Right renal pelvis (tissue), 4 donors: ENCODE results near the gene ASIC4. TPM values are rescaled to one million over a fixed set of nuclear protein-coding genes. Genes with fewer than 3 reads are reported as not detected.

Experiments
- DNase-seq, 4 donors: peaks; one replicate each; pipeline ENCODE4 v3.0.0-alpha.2; 2013; ENCODE audit warnings: low read depth in 4 of 4, low spot score in 3 of 4, missing footprints in 1 of 4
- polyA plus RNA-seq, 4 donors: library from polyadenylated mRNA; unstranded; fragments of 120-200 nt; gene quantifications; one replicate each; pipeline ENCODE4 v1.2.1, GENCODE V29; 2013; ENCODE audit not compliant: insufficient read length in 4 of 4

The ASIC4 gene
- polyA plus RNA-seq, 4 donors, result 0.07 to 0.18 (median 0.16) TPM

- DNase-seq, result no peak
These were observed 34.7 kb downstream of the ASIC4 start for GRCh38 chr2:219548990-219549389.

- no peak for DNase-seq
These were observed 35.3 kb downstream of the ASIC4 start for GRCh38 chr2:219549619-219550018.

DNA sequence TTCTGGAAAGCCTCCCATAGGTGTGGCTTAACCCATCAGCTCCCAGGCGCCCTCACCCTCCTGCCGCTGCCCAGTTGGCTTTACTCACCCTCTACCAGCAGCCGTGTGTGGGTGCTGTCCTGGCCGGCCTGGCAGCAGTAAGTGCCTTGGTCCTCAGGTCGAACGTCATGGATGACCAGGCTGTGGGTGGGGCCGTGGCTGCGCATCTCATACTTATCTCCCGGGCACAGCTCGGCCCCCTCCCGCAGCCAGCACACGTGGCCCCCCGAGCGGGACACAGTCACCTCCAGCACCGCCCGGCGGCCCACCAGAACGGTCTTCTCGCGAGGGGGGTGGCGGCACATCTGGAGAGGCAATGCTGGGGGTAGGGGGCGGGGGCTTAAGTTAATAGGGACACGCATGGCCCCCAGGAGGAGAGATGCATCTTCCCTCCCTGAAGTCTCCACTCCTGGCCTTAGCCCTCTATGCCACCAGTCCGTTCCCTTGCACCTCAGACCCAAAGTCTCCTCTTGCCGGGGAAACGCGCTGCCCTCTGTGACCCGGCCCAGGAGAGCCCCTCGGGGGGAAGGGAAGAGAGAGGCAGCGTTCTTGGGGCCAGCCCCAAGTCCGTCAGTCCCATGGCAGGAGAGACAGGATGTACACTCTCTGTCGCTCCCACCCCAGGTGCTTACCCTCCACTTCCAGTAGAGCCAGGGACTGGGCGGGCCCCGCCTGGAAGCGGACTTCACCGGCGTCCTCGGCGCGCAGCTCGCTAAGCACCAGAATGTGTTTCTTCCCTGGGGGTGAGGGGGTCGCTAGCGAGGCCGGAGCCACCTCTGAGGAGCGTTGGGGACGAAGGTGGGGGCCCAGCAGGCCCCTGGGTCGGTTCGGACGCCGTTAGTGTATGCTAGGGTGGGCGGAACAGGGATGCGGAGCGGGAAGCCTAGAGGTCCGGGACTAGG, 37.4 kb downstream of the ASIC4 start:
- no peak for DNase-seq

GRCh38 chr2:219552382-219553167, 38.3 kb downstream of the ASIC4 start:
- peak in 3 of 4 donors; percentile 77 to 88 (median 81) for DNase-seq

GRCh38 chr2:219553168-219553417, 38.8 kb downstream of the ASIC4 start:
- no peak for DNase-seq

DNA sequence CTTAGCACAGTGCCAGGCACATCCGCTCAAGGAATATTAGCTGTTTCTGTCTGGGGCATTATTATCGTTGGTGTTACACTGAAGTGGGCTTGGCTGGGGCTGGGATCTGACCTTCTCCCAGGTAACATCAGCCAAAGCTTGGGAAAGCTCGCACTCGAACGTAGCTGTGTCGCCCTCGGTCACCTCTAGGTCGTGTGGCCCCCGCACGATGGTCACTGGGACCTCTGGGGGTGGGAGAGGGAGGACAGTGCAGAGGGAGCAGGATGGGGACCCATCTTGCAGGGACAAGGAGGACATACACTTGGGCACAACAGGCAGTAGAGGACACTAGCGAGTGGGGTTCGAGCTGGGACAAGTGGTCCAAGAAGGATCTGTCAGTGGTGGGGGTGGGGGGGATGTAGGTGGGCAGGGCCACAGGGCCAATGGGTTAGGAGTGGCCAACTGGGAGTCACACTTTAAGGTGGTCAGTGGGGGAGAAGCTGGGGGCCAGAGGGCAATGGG, 39.2 kb downstream of the ASIC4 start:
- no peak for DNase-seq

- no peak for DNase-seq
These were observed 40.1 kb downstream of the ASIC4 start for GRCh38 chr2:219554350-219554749.

DNA sequence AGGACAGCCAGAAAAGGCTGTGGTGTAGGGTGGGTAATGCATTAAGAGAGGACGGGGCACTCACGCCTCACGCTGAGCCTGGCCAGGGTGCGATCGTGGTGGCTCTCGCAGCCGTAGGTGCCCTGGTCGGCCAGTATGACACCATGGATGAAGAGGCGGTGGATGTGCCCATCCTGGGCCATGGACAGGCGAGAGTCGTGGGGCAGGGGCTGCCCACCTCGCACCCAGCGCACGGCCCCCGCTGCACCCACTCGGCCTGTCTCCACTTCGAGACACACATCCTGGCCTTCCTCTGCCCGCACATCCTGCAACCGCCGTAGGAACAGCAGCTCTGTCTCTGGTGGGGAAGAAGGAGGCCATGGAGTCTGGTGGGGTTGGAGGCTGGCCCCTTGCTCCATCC, 41.7 kb downstream of the ASIC4 start:
- DNase-seq, result no peak

GRCh38 chr2:219556413-219556812, 42.1 kb downstream of the ASIC4 start:
- DNase-seq, result no peak

DNA sequence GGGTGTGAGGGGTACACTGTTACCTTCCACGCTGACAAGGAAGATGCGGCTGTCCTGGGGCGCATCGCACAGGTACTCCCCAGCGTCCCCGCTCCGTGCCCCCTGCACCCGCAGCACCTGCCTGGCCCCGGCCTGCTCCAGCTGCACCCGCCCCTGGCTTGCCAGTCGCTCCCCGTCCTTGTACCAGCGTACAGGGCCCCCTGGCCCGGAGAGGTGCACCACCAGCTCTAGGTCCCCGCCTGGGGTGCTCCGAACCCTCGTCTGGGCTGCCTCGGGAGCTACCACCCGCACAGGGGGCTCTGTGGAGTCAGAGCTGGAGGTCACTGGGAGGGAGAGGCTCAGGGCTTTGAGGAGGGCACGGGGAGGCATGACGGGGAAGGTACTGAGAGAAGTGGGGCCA, 43.0 kb downstream of the ASIC4 start:
- DNase-seq, result no peak

DNA sequence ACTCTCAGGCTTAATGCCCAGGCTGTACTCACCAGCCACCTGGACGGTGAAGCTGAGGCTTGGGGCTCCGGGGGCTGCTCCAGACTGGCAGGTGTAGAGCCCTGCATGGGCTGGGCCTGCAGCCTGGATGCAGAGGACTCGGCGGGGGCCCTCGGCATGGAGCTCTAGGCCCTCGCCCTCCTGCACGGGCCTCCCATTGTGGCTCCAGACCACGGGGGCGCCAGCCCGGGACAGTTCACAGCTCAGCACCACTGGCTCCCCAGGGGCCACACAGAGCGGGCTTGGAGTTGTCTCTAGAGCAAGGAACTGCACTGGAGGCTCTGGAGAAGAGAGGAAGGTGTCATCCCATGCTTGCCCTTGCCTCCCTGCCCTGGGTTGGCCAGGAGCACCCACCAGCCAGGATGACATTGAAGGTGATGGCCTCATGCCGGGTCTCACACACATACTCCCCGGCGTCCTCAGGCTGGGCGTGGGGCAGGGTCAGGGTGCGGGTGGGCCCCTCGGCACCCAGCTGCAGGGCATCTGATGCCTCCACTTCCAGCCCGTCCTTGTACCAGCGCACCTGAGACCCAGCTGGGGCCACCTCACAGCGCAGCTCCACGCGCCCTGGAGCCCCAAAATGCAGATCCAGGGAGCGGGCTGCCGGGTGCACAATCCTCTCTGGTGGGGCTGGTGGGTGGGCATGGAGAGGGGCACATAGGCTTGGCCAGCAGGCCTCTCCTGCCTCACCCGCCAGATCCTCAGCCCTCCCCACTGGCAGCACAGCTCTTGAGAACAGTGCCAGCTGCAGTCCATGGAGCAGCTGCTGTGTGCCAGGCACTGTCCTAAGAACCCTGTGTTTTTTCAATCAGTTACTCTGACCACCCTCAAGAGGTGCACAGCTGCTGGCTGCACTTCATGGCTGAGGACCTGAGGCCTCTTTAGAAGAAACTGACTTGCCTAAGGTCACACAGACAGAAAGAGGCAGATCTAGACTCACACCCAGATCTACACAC, 43.8 kb downstream of the ASIC4 start:
- DNase-seq, result no peak

- no peak for DNase-seq
These were observed 45.1 kb downstream of the ASIC4 start for GRCh38 chr2:219559156-219559915.

GRCh38 chr2:219560037-219560892, 46.0 kb downstream of the ASIC4 start:
- no peak for DNase-seq

GRCh38 chr2:219560893-219561178, 46.6 kb downstream of the ASIC4 start:
- DNase-seq, result no peak

- DNase-seq, result no peak
These were observed 47.1 kb downstream of the ASIC4 start for GRCh38 chr2:219561179-219562048.

GRCh38 chr2:219562049-219563020, 48.1 kb downstream of the ASIC4 start:
- no peak for DNase-seq
